SIG-M5 treated with dmso at 0.1 percent for 504 hours (cell line): ENCODE results near the gene YPEL1.

ENCODE experiments used
- DNase-seq: peaks from one replicate; lab custom pipeline; 2025; ENCODE audit not compliant: unreplicated experiment; lab: John Stamatoyannopoulos, UW

Gene YPEL1

GRCh38 chr22:21660904-21661303, 74.7 kb downstream of the YPEL1 start:
- no peak for DNase-seq

GRCh38 chr22:21659864-21660525, 75.6 kb downstream of the YPEL1 start:
- no peak for DNase-seq

- peak; percentile 77 for DNase-seq
These were observed 78.1 kb downstream of the YPEL1 start for GRCh38 chr22:21657360-21658032.

- DNase-seq = no peak
These were observed 78.6 kb downstream of the YPEL1 start for GRCh38 chr22:21657020-21657359.

- no peak for DNase-seq
These were observed 82.7 kb downstream of the YPEL1 start for GRCh38 chr22:21652547-21653545.

- peak; percentile 89 for DNase-seq
These were observed 83.5 kb downstream of the YPEL1 start for GRCh38 chr22:21652010-21652546.

GRCh38 chr22:21651521-21652009, 84.0 kb downstream of the YPEL1 start:
- DNase-seq = no peak

GRCh38 chr22:21650823-21651520, 84.6 kb downstream of the YPEL1 start:
- peak; percentile 51 for DNase-seq

GRCh38 chr22:21650280-21650679, 85.3 kb downstream of the YPEL1 start:
- no peak for DNase-seq
